Lower leg skin (tissue), 4 donors: ENCODE measurements around the gene SP1. TPM values are rescaled to one million over a fixed set of nuclear protein-coding genes. Genes with fewer than 3 reads are reported as not detected.
A peak's percentile ranks its signal among the peaks of the same experiment; 100 is the strongest.

Source experiments
- DNase-seq, 2 donors: peaks; one replicate each; pipeline ENCODE4 v3.0.0-alpha.2; 2019; ENCODE audit warnings: low spot score in 2 of 2
- H3K4me3 ChIP-seq: fragments of 200-600 bp; sonication (generic); 2 replicates; pipeline ENCODE4 v1.5.1; 2017; ENCODE audit warnings: mild to moderate bottlenecking, low read depth; ENCODE audit not compliant: poor library complexity, severe bottlenecking
- POLR2A ChIP-seq, 2 donors: fragments of 450-650 bp; IDR thresholded peaks; one replicate each; pipeline ENCODE4 v1.6.1; 2016 to 2017; ENCODE audit warnings: antibody characterized with exemption in 2 of 2, mild to moderate bottlenecking in 1 of 2, moderate library complexity in 1 of 2
- WGBS, 2 donors: methylation state at CpG; one replicate each; pipeline ENCODE4 v1.1.5; 2018; 5-methylcytosine and 5-hydroxymethylcytosine counted together
- intact Hi-C: fragments of 100-400 bp; cut with DNase I; formaldehyde crosslinking; loops from one replicate; pipeline ENCODE4 v1.15.0; 2023; ENCODE audit warnings: low total_unique reads
- total RNA-seq, 4 donors: library from RNA; depleted of rRNA; stranded (reverse); fragments of >200 nt; gene quantifications; one replicate each; pipeline ENCODE4 v1.1.0, GENCODE V29; 2016
- TF ChIP-seq, protein P1 (sequence below), 3 donors: fragments of 450-650 bp; IDR thresholded peaks; one replicate each; pipeline ENCODE4 v1.5.1; 2016; ENCODE audit warnings: antibody characterized with exemption in 3 of 3, mild to moderate bottlenecking in 3 of 3, moderate library complexity in 2 of 3

SP1 gene
- total RNA-seq, 4 donors from 2014 or later = 89.6 to 111 (median 100) TPM

- no peak for DNase-seq
- no peak for TF ChIP-seq POLR2A (IDR thresholded peaks at IDR 0.05)
- TF ChIP-seq, protein P1, sequence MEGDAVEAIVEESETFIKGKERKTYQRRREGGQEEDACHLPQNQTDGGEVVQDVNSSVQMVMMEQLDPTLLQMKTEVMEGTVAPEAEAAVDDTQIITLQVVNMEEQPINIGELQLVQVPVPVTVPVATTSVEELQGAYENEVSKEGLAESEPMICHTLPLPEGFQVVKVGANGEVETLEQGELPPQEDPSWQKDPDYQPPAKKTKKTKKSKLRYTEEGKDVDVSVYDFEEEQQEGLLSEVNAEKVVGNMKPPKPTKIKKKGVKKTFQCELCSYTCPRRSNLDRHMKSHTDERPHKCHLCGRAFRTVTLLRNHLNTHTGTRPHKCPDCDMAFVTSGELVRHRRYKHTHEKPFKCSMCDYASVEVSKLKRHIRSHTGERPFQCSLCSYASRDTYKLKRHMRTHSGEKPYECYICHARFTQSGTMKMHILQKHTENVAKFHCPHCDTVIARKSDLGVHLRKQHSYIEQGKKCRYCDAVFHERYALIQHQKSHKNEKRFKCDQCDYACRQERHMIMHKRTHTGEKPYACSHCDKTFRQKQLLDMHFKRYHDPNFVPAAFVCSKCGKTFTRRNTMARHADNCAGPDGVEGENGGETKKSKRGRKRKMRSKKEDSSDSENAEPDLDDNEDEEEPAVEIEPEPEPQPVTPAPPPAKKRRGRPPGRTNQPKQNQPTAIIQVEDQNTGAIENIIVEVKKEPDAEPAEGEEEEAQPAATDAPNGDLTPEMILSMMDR (IDR thresholded peaks at IDR 0.05) = no peak
- intact Hi-C loops = no loop called here
- WGBS, 2 donors = 92 to 93% methylated on average over 4 of the region's 4 CpGs
- H3K4me3 ChIP-seq = no peak overlapping the region
Observed at GRCh38 chr12:53343969-53344368, 36.0 kb upstream of the SP1 start.

DNA sequence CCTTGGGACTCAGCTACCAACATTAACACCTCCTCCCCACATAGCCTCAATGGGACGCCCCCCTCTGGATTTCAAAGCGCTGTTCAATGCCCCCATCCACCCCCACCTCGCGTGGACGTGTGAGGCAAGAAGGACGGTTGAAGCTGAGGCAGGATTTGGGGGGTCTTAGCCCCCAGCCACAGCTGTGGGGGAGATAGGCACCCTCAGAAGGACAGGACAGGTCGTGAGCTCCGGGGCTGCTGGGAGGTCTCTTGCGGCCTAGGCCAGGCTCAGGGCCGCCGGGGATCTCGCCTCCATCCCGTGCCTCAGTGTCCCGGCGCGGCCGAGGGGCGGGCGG lies 35.5 kb upstream of the SP1 start:
- TF ChIP-seq, protein P1 (IDR thresholded peaks at IDR 0.05) = no peak
- intact Hi-C loops = no loop called here
- no peak overlapping the region for H3K4me3 ChIP-seq
- 5 to 7% methylated on average over 6 to 11 of the region's 19 CpGs for WGBS, 2 donors
- no peak for DNase-seq

DNA sequence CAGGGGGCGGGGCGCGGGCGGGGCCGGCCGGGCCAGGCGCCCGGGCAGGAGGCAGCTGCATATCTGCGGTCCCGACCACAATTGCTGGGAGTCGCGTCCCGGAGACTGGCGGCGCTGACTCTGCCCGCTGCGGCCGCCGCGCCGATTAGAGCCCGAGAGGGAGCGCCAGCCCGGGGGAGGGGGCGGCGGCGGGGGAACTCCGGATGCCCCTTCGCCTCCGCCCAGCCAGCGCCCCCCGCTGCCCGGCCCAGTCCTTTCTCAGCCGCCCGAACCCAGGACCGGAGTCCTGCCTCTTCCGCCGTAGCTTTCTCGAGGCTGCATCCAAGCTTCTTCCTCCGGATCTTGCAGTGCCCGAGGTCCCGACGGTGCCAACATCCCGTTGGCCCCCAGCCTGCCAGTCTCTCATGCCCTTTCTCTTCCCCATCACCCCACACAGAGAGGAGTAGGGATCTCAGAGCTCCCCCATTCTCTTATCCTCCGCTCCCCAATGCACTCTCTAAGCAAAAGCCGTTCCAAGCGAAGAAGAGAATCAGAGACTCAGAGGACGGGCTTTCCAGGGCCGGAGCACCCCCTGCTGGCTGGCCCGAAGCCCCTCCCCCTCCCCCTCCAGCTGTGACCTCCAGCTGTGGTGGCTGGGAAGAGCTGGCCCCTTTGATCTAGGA lies 35.0 kb upstream of the SP1 start:
- WGBS, 2 donors = 0 to 1% methylated on average over 12 to 32 of the region's 50 CpGs
- TF ChIP-seq, protein P1 (IDR thresholded peaks at IDR 0.05) = no peak
- no peak for TF ChIP-seq POLR2A (IDR thresholded peaks at IDR 0.05)
- peak; percentile 52 to 95 for DNase-seq
- peak overlapping the region; percentile 46 for H3K4me3 ChIP-seq
- intact Hi-C loops = no loop called here

GRCh38 chr12:53345486-53346188 lies 34.3 kb upstream of the SP1 start:
- 39 to 53% methylated on average over 8 to 10 of the region's 10 CpGs for WGBS, 2 donors
- H3K4me3 ChIP-seq = no peak overlapping the region
- peak in 1 of 2 donors; percentile 89 for DNase-seq
- TF ChIP-seq, protein P1 (IDR thresholded peaks at IDR 0.05) = no peak
- no peak for TF ChIP-seq POLR2A (IDR thresholded peaks at IDR 0.05)
- intact Hi-C loops = no loop called here

DNA sequence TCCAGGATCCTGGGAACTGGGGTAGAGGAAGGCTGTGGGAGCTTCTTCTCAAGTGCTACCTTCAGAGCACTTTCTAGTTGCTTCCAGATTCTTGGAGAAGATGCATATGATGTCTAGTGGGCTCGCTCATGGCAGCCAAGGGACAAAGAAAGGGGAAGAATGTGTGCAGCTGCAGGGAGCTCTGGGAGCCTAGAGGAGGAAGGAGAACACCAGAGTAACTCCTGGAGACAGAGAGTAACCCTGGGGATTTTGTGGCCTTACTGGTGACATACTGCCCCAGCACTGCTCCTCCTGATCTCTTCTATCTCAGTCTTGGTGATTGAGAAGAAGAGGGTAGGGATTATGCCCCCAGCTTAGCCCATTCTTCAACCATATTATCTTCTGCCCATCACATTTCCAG lies 33.5 kb upstream of the SP1 start:
- TF ChIP-seq, protein P1 (IDR thresholded peaks at IDR 0.05) = no peak
- no peak for TF ChIP-seq POLR2A (IDR thresholded peaks at IDR 0.05)
- H3K4me3 ChIP-seq = no peak overlapping the region
- intact Hi-C loops = no loop called here
- WGBS, 2 donors = 83 to 88% methylated on average over 1 of the region's 1 CpG
- DNase-seq = no peak
